Common myeloid progenitor, CD34-positive (primary cell): ENCODE results near the gene CNPY1.

Experiments
- CTCF ChIA-PET: fragments of 350-600 bp; sonication (Branson Sonifier 250); formaldehyde crosslinking; loops from one replicate; lab custom pipeline; 2021; ENCODE audit warnings: antibody characterized with exemption; lab: Charles Lee
- POLR2A ChIA-PET: fragments of 350-600 bp; sonication (Branson Sonifier 250); formaldehyde crosslinking; loops from one replicate; lab custom pipeline; 2021; ENCODE audit warnings: antibody characterized with exemption; lab: Charles Lee
- DNase-seq, 3 donors: peaks; one replicate each; pipeline versions ENCODE4 v3.0.0 to v3.0.0-alpha.2; 2013
- H3K27ac ChIP-seq, 2 experiments: 1 replicate in 1 of 2; 2 replicates in 1 of 2; pipeline ENCODE4 v1.7.0; 2013; ENCODE audit warnings: inconsistent platforms in 2 of 2, low read length in 2 of 2, mild to moderate bottlenecking in 2 of 2, low read depth in 1 of 2, moderate library complexity in 1 of 2; ENCODE audit not compliant: severe bottlenecking in 2 of 2, insufficient read depth in 1 of 2, poor library complexity in 1 of 2
- H3K27me3 ChIP-seq, 5 experiments: replicated peaks in 2 of 5; 1 replicate in 3 of 5; 2 replicates in 2 of 5; pipeline versions ENCODE4 v1.6.1 to v1.7.0; 2013; ENCODE audit warnings: low read length in 4 of 5, mild to moderate bottlenecking in 2 of 5, moderate library complexity in 2 of 5, inconsistent platforms in 1 of 5; ENCODE audit not compliant: insufficient read depth in 5 of 5, control insufficient read depth in 4 of 5
- H3K36me3 ChIP-seq, 4 experiments: 1 replicate in 2 of 4; 2 replicates in 2 of 4; pipeline versions ENCODE4 v1.6.1 to v1.7.0; 2013; ENCODE audit warnings: low read length in 3 of 4, control low read depth in 1 of 4, mild to moderate bottlenecking in 1 of 4; ENCODE audit not compliant: control insufficient read depth in 4 of 4, insufficient read depth in 4 of 4
- H3K4me1 ChIP-seq, 4 experiments: 1 replicate in 3 of 4; 2 replicates in 1 of 4; pipeline versions ENCODE4 v1.6.1 to v1.7.1; 2013; ENCODE audit warnings: low read length in 3 of 4, mild to moderate bottlenecking in 3 of 4, control low read depth in 1 of 4, inconsistent platforms in 1 of 4, moderate library complexity in 1 of 4; ENCODE audit not compliant: control insufficient read depth in 4 of 4, insufficient read depth in 4 of 4; ENCODE audit errors: control extremely low read depth in 1 of 4
- H3K4me3 ChIP-seq, 7 experiments: 1 replicate in 4 of 7; 2 replicates in 3 of 7; pipeline versions ENCODE4 v1.5.1 to v1.7.0; 2013; ENCODE audit warnings: mild to moderate bottlenecking in 7 of 7, low read length in 6 of 7, moderate library complexity in 6 of 7, inconsistent platforms in 2 of 7, low read depth in 2 of 7, control low read depth in 1 of 7; ENCODE audit not compliant: insufficient read depth in 4 of 7, control insufficient read depth in 1 of 7; ENCODE audit errors: extremely low read depth in 1 of 7
- H3K9me3 ChIP-seq, 5 experiments: 1 replicate in 4 of 5; 2 replicates in 1 of 5; pipeline versions ENCODE4 v1.6.1 to v1.7.1; 2013; ENCODE audit warnings: low read length in 4 of 5, mild to moderate bottlenecking in 2 of 5, inconsistent platforms in 1 of 5, low read depth in 1 of 5, moderate library complexity in 1 of 5; ENCODE audit not compliant: control insufficient read depth in 4 of 5, insufficient read depth in 2 of 5; ENCODE audit errors: control extremely low read depth in 1 of 5
- WGBS: methylation state at CpG from one replicate; pipeline ENCODE4 v1.1.5; 2013; ENCODE audit not compliant: insufficient coverage; 5-methylcytosine and 5-hydroxymethylcytosine counted together

CNPY1 gene

DNA sequence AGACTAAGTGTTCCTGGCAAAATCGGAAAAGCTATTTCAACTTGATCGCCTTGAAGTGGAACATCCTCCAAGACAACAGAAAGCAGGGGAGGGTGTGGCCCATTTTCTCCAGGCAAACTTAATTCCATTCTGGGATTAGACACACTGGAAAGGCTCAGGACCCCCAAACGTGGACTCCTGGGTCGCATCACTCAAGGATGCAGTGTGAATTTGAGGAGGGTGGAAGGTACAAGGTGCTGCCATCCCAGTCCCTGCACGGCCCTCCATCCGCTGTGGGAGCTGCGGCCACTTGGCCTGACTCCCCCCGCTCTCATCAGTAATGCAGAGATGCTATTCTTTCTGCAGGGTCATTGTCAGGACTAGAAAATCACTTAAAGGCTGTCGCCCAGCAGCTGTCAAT lies 2.4 kb downstream of the CNPY1 start:
- Histone ChIP-seq H3K9me3 (no peaks in the 10 kb centered on the region), H3K27ac (no peak overlapping the region), H3K4me1 (no peaks in the 10 kb centered on the region), H3K4me3 (no peak overlapping the region), H3K27me3 (peaks cover 4 to 46% (median 10%) of the 10 kb centered on the region in 5 experiments), H3K36me3 (no peaks in the 10 kb centered on the region)
- DNase-seq, result no peak
- WGBS, result 94% methylated on average over 9 of the region's 9 CpGs
- ChIA-PET CTCF (interaction anchor here (0.9 to 1.7 kb wide), 3 partner anchors 10 to 93 kb away, joined by 3 to 6 read pairs (median 3); no protein-coding TSS in a partner anchor), POLR2A (no interaction called here)

DNA sequence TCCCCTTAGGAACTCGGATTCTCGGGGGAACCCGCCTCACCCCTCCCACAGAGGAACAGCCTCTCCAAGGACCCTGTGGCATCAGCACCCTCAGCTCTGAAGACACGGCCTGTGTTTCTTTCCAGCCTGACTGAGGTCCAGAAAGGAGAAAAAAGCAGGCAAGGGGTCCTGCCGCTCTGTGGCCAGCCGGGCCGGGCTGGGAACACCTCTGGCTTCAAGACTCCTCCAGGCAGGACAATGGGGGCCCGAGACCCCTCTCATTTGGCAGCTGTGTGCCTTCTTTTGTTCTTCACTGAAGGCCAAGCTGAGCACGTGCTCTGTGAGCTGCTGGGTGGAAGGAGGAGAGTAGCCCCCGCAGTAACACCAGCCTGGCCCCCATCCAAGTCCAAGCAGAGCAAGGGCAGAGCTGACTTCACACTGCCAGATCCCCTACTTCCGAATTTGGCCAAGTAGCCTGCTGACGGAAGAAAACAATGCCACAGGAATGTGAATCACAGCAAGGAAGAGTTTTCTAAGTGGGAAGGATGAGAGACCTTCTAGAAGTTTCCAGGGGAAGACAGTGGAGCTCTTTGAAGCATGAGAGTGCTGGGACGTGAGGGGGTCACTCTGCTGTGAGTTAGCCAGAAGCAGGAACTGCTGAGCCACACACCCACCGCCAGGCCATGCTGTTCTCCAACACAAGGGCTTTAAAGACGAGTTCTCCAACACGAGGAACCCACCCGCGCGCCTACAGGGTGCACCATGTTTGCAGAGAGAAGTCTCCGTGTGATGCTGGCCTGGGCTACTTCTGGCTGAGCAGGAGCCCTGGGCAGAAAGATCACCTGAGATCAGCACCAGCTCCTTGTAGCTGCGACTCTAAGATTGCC lies 3.1 kb downstream of the CNPY1 start:
- Histone ChIP-seq H3K4me1 (no peaks in the 10 kb centered on the region), H3K27me3 (peaks cover 4 to 51% (median 12%) of the 10 kb centered on the region in 5 experiments), H3K36me3 (no peaks in the 10 kb centered on the region), H3K9me3 (no peaks in the 10 kb centered on the region), H3K4me3 (no peak overlapping the region), H3K27ac (no peak overlapping the region)
- no peak for DNase-seq
- WGBS, result 86% methylated on average over 21 of the region's 21 CpGs
- ChIA-PET POLR2A (no interaction called here), CTCF (interaction anchor here (0.9 to 1.7 kb wide), 3 partner anchors 11 to 93 kb away, joined by 3 to 6 read pairs (median 3); no protein-coding TSS in a partner anchor)

DNA sequence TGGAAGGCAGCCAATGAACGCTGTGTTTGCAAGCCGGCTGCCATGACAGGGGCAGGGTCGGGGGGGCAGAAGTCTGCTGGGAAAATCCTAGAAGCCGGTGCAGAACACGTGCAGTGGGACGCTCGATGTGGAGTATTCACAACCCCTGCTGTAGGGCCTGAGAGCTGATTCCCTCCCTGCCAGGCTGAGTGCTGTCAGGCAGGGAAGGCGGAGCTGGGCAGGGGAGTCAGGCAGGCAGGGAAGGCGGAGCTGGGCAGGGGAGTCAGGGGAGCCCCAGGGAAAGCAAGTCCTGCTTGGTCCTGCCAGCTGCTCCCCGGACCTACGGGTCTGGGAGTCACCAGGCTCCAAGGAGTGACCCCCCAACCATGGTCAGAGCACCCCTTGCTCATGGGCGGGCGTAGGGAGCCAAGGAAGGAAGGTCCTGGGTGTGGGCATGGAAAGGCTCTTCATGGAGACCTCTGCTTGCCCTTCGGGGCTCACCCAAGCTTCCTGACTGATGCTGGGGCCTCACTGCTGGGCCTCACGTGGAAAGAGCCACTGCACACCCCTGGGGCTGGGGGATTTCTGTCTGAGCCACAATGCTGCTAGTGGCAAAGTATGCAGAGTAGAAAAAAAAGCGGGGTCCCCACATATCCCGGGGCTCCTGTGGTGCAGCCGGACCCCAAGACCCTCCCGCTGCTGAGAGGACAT lies 4.2 kb downstream of the CNPY1 start:
- ChIA-PET POLR2A (interaction anchor here (0.6 kb wide), 1 partner anchor 20 kb away, joined by 3 read pairs; no protein-coding TSS in a partner anchor), CTCF (interaction anchor here (0.9 kb wide), 1 partner anchor 21 kb away, joined by 3 read pairs; no protein-coding TSS in a partner anchor)
- Histone ChIP-seq H3K27ac (no peak overlapping the region), H3K9me3 (no peaks in the 10 kb centered on the region), H3K27me3 (peaks cover 4 to 61% (median 12%) of the 10 kb centered on the region in 5 experiments), H3K4me1 (no peaks in the 10 kb centered on the region), H3K36me3 (no peaks in the 10 kb centered on the region), H3K4me3 (no peak overlapping the region)
- DNase-seq, result no peak
- WGBS, result 75% methylated on average over 17 of the region's 19 CpGs

DNA sequence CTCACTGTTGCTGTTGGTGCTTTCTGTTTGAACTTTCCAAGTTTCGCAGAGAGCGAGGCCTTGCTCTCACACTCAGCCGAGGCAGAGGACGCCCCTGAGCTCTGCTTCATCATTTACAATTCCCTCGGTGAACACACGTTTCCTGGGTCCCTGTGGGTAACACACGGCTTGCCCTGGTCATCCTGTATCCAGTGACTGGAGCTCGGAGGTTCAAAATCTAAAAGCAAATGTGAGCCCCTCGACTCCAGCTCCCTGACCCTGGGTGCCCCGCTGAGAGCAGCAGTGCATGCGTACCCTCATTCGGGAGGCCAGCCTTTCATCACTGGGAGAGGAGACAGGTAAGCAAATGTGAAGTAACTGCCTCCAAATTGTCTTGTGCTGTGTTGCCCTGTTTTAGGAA lies 5.8 kb downstream of the CNPY1 start:
- no peaks in the 10 kb centered on the region for H3K36me3 ChIP-seq
- CTCF ChIA-PET, result interaction anchor here (1.2 to 1.8 kb wide), 3 partner anchors 9 to 14 kb away, joined by 3 to 6 read pairs (median 4); no protein-coding TSS in a partner anchor
- no peak overlapping the region for H3K4me3 ChIP-seq
- H3K4me1 ChIP-seq, result no peaks in the 10 kb centered on the region
- 74% methylated on average over 11 of the region's 12 CpGs for WGBS
- POLR2A ChIA-PET, result no interaction called here
- H3K27me3 ChIP-seq, result peaks cover 6 to 72% (median 20%) of the 10 kb centered on the region in 5 experiments
- DNase-seq, result no peak
- peaks cover 0 to 5% (median 0%) of the 10 kb centered on the region in 5 experiments for H3K9me3 ChIP-seq
- no peak overlapping the region for H3K27ac ChIP-seq

DNA sequence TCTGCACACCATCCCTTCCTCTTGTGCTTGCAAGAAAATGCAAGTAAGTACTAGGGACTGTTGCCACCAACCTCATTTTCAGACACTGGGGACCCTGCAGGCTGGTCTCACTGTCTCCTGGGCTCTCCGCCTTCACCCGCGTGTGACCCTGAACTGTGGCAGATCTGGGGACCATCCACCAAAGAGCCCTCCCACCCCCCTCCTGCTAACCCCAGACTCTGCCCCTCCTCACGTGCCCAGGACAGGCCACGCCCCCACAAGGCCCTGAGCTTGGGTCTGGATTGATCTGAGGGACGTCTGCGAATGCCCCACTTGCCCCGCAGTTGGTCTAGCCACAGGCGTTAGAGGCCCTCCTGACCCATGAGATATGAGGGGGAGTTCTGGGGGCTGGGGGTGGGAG lies 8.1 kb downstream of the CNPY1 start:
- H3K27me3 ChIP-seq, result peaks cover 6 to 91% (median 27%) of the 10 kb centered on the region in 5 experiments
- no peak overlapping the region for H3K4me3 ChIP-seq
- WGBS, result 51% methylated on average over 6 of the region's 9 CpGs
- H3K27ac ChIP-seq, result no peak overlapping the region
- H3K36me3 ChIP-seq, result no peaks in the 10 kb centered on the region
- no peak for DNase-seq
- peaks cover 0 to 8% (median 4%) of the 10 kb centered on the region in 4 experiments for H3K4me1 ChIP-seq
- CTCF ChIA-PET, result no interaction called here
- peaks cover 0 to 5% (median 0%) of the 10 kb centered on the region in 5 experiments for H3K9me3 ChIP-seq
- POLR2A ChIA-PET, result no interaction called here

DNA sequence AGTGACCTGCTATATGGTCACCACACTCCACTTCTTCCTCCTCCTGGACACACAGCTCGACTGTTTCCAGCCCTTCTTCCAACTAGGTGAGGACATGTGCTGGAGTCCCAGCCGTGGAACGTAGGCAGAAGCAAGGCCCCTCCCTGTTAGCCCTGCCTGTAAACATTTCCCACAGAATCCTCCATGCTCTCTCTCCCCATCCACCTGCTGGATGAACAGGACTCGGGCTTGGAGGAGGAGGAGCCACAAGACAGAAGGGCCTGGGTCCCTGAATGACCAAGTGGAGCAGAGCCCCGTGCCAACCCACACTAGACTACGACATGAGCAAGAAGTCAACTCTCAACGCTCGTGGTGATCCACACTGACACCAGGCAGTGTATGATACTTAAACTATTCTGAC lies 9.9 kb downstream of the CNPY1 start:
- peaks cover 0 to 12% (median 9%) of the 10 kb centered on the region in 4 experiments for H3K4me1 ChIP-seq
- H3K36me3 ChIP-seq, result no peaks in the 10 kb centered on the region
- H3K4me3 ChIP-seq, result no peak overlapping the region
- POLR2A ChIA-PET, result no interaction called here
- CTCF ChIA-PET, result no interaction called here
- 76% methylated on average over 6 of the region's 8 CpGs for WGBS
- no peak overlapping the region for H3K27ac ChIP-seq
- peaks cover 12 to 97% (median 39%) of the 10 kb centered on the region in 5 experiments for H3K27me3 ChIP-seq
- no peak for DNase-seq
- H3K9me3 ChIP-seq, result peaks cover 0 to 5% (median 0%) of the 10 kb centered on the region in 5 experiments
